ENCODE measurements around the gene DNAJB1. TPM values are rescaled to one million over a fixed set of nuclear protein-coding genes. Genes with fewer than 3 reads are reported as not detected.
A peak's percentile ranks its signal among the peaks of the same experiment; 100 is the strongest.

DNAJB1 gene
- total and polyA plus RNA-seq, 2 of the 13 experiments (the other 11 are each of a cell fraction or from before 2014, with no cell fraction given) = 87.5 to 97.3 TPM

DNA sequence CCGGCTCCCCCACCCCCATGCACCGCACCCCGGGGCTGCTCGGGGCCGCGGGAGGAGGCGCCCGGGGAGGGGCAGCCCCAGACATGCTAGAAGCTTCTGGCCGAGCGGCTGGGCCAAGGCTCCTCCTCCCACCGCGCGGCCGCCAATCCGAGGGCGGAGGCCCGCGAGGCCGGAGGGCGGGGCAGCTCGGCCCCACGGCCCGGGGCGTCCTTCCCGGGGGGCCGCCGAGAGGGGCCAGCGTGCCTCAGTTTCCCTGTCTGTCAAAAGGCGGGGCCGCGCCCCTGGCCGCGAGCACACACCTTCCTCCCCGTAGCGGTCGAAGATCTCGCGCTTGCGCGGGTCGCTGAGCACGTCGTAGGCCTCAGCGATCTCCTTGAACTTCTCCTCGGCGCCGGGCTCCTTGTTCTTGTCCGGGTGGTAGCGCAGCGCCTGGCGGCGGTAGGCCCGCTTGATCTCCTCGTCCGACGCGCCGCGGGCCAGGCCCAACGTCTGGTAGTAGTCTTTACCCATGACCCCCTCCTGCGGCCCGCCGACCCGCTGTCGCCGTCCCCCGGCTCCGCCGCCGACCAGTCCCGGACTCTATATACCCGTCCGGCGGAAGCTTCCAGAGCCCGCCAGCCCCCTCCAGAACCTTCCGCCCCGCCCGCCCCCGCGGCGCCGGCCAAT, at the start of gene DNAJB1 (continued):
- TF ChIP-seq FOXO4 (CRISPR knock-in tag; conservative IDR thresholded peaks at IDR 0.05) = 0 out of 2 replicates have a peak, but pooled peaks have one; percentile 90
- TF ChIP-seq EED (CRISPR knock-in tag; IDR thresholded peaks at IDR 0.05) = peak; percentile 42; the same call in 1 of the 2 replicates
- TF ChIP-seq SRSF4 (IDR thresholded peaks at IDR 0.05; ENCODE audit: low read depth, low read length, poor library complexity, severe bottlenecking) = no peak
- TF ChIP-seq PPARG (CRISPR knock-in tag; conservative IDR thresholded peaks at IDR 0.05) = no peak
- TF ChIP-seq, protein P1, sequence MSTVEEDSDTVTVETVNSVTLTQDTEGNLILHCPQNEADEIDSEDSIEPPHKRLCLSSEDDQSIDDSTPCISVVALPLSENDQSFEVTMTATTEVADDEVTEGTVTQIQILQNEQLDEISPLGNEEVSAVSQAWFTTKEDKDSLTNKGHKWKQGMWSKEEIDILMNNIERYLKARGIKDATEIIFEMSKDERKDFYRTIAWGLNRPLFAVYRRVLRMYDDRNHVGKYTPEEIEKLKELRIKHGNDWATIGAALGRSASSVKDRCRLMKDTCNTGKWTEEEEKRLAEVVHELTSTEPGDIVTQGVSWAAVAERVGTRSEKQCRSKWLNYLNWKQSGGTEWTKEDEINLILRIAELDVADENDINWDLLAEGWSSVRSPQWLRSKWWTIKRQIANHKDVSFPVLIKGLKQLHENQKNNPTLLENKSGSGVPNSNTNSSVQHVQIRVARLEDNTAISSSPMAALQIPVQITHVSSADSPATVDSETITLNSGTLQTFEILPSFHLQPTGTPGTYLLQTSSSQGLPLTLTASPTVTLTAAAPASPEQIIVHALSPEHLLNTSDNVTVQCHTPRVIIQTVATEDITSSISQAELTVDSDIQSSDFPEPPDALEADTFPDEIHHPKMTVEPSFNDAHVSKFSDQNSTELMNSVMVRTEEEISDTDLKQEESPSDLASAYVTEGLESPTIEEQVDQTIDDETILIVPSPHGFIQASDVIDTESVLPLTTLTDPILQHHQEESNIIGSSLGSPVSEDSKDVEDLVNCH (CRISPR knock-in tag; IDR thresholded peaks at IDR 0.05) = no peak
- TF ChIP-seq, protein P2, sequence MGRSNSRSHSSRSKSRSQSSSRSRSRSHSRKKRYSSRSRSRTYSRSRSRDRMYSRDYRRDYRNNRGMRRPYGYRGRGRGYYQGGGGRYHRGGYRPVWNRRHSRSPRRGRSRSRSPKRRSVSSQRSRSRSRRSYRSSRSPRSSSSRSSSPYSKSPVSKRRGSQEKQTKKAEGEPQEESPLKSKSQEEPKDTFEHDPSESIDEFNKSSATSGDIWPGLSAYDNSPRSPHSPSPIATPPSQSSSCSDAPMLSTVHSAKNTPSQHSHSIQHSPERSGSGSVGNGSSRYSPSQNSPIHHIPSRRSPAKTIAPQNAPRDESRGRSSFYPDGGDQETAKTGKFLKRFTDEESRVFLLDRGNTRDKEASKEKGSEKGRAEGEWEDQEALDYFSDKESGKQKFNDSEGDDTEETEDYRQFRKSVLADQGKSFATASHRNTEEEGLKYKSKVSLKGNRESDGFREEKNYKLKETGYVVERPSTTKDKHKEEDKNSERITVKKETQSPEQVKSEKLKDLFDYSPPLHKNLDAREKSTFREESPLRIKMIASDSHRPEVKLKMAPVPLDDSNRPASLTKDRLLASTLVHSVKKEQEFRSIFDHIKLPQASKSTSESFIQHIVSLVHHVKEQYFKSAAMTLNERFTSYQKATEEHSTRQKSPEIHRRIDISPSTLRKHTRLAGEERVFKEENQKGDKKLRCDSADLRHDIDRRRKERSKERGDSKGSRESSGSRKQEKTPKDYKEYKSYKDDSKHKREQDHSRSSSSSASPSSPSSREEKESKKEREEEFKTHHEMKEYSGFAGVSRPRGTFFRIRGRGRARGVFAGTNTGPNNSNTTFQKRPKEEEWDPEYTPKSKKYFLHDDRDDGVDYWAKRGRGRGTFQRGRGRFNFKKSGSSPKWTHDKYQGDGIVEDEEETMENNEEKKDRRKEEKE (IDR thresholded peaks at IDR 0.05) = no peak
- TF ChIP-seq KDM2A (CRISPR knock-in tag; IDR thresholded peaks at IDR 0.05; ENCODE audit: borderline replicate concordance, low read depth) = peak; percentile 62
- 0 out of 2 replicates have a peak, but pooled peaks have one; percentile 37 for TF ChIP-seq TOPORS (CRISPR knock-in tag; IDR thresholded peaks at IDR 0.05)
- TF ChIP-seq AKAP8 (CRISPR knock-in tag; IDR thresholded peaks at IDR 0.05) = no peak
- TF ChIP-seq ZNF773 (CRISPR knock-in tag; IDR thresholded peaks at IDR 0.05; ENCODE audit: borderline replicate concordance) = no peak; the same call in 1 of the 2 replicates
- no peak for TF ChIP-seq GATAD1 (CRISPR knock-in tag; IDR thresholded peaks at IDR 0.05)
- no peak for TF ChIP-seq ZKSCAN1 (IDR thresholded peaks at IDR 0.05; ENCODE audit: low read length)
- TF ChIP-seq PTBP1 (IDR thresholded peaks at IDR 0.05; ENCODE audit: low read depth, low read length, poor library complexity, severe bottlenecking) = no peak
- TF ChIP-seq ZSCAN29 (CRISPR knock-in tag; conservative IDR thresholded peaks at IDR 0.05) = no peak
- peak; percentile 14; the same call in 1 of the 2 replicates for TF ChIP-seq RELA (CRISPR knock-in tag; IDR thresholded peaks at IDR 0.05)
- TF ChIP-seq CBFB (CRISPR knock-in tag; IDR thresholded peaks at IDR 0.05) = peak; percentile 3; the same call in 1 of the 2 replicates
- peak; percentile 87 for TF ChIP-seq ZNF451 (CRISPR knock-in tag; IDR thresholded peaks at IDR 0.05)
- no peak for TF ChIP-seq ZNF232 (CRISPR knock-in tag; IDR thresholded peaks at IDR 0.05; ENCODE audit: borderline replicate concordance)
- no peak for TF ChIP-seq ZNF3 (CRISPR knock-in tag; IDR thresholded peaks at IDR 0.05)
- TF ChIP-seq SRSF1 (optimal IDR thresholded peaks at IDR 0.05; ENCODE audit: low read depth, low read length) = peak; percentile 66
- TF ChIP-seq MEF2D (CRISPR knock-in tag; IDR thresholded peaks at IDR 0.05) = no peak
- TF ChIP-seq SATB2 (CRISPR knock-in tag; IDR thresholded peaks at IDR 0.05) = peak; percentile 55; the same call in 1 of the 2 replicates
- TF ChIP-seq ZFP41 (CRISPR knock-in tag; IDR thresholded peaks at IDR 0.05; ENCODE audit: borderline replicate concordance) = 0 out of 2 replicates have a peak, but pooled peaks have one; percentile 41
